KOPT-K1 (cell line): ENCODE measurements around the gene OR12D2.
"Not testable (repeated sequence)": the region's sequence is repeated elsewhere in the genome, so short reads cannot be mapped to it uniquely, and the experiment has no call there.

Source experiments
- H3K27ac ChIP-seq: fragments of 200-600 bp; sonication (generic); 2 replicates; pipeline ENCODE4 v1.5.1; 2016; ENCODE audit warnings: antibody characterized with exemption, mild to moderate bottlenecking, low read depth, low read length; ENCODE audit not compliant: poor library complexity, severe bottlenecking
- H3K36me3 ChIP-seq: fragments of 200-600 bp; sonication (generic); 2 replicates; pipeline ENCODE4 v1.5.1; 2017; ENCODE audit warnings: antibody characterized with exemption, mild to moderate bottlenecking, low read length, moderate library complexity; ENCODE audit not compliant: insufficient read depth
- H3K9me3 ChIP-seq: fragments of 200-600 bp; sonication (generic); 2 replicates; pipeline ENCODE4 v1.5.1; 2017; ENCODE audit warnings: antibody characterized with exemption, low read length, mild to moderate bottlenecking; ENCODE audit not compliant: insufficient read depth, poor library complexity, severe bottlenecking

Gene OR12D2

GRCh38 chr6:29436730-29437129 is 41.3 kb downstream of the OR12D2 start:
- H3K9me3 ChIP-seq, H3K27ac ChIP-seq, H3K36me3 ChIP-seq: not testable (repeated sequence)

DNA sequence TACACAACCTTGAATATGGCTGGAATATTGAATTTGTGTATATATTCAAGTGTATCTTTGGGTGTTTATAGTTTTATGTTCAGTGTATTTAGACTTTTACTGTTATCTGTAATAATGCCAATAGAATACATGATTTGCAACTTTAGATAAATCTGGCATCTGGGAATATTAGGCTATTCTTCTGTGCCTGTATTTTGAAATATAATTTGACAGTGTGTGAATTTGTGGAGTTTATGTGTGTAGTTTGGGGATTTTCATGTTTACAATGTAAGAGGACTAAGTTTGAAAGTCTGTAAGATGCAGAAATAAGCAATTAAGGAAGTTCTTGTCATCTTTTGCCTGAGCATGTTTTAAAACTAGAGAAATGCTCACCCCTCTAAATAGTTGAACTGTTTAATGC is 43.6 kb downstream of the OR12D2 start, which contains the start of gene OR10C1:
OR10C1 (plus strand) TSS at position 301 of the 400 bp plus-strand sequence. CDS start 710 bp downstream, outside the sequence.
- Histone ChIP-seq H3K27ac (no peak within 1 kb of the TSS), H3K9me3 (peaks cover 3% of the 10 kb centered on the region), H3K36me3 (no peaks in the 10 kb centered on the region)

- Histone ChIP-seq H3K9me3 (peaks cover 5% of the 10 kb centered on the region), H3K36me3 (no peaks in the 10 kb centered on the region), H3K27ac (no peak overlapping the region)
Observed at GRCh38 chr6:29442719-29443118, 47.3 kb downstream of the OR12D2 start.

GRCh38 chr6:29444031-29444430 is 48.6 kb downstream of the OR12D2 start:
- H3K27ac ChIP-seq, H3K36me3 ChIP-seq, H3K9me3 ChIP-seq: not testable (repeated sequence)
